ENCODE results near the gene INAFM2. TPM values are rescaled to one million over a fixed set of nuclear protein-coding genes. Genes with fewer than 3 reads are reported as not detected.

Gene INAFM2
- total RNA-seq, 1 experiment from 2014 or later = 8.8 TPM

- TF ChIP-seq CTCF (IDR thresholded peaks at IDR 0.05 in 2 of 3, conservative IDR thresholded peaks at IDR 0.05 in 1 of 3; ENCODE audit: borderline replicate concordance in 1 of 3, insufficient read depth in 1 of 3, low read depth in 2 of 3, low read length in 2 of 3) = no peak
- TF ChIP-seq RAD21 (IDR thresholded peaks at IDR 0.05; ENCODE audit: low read depth) = no peak
- TF ChIP-seq EZH2phosphoT487 (IDR thresholded peaks at IDR 0.05; ENCODE audit: borderline replicate concordance) = no peak
- no peak for TF ChIP-seq CBX3 (IDR thresholded peaks at IDR 0.05; ENCODE audit: low read depth)
- TF ChIP-seq JUND (IDR thresholded peaks at IDR 0.05) = no peak
Observed at GRCh38 chr15:40367371-40367685, 43.8 kb downstream of the INAFM2 start (continued).

GRCh38 chr15:40367686-40368611 lies 44.5 kb downstream of the INAFM2 start:
- no peaks in the 10 kb centered on the region for H4K20me1 ChIP-seq (ENCODE audit: insufficient read depth)
- RAD21 ChIA-PET (ENCODE audit: low non-redundant PET in 1 of 2, low total read pairs in 2 of 2, uncharacterized antibody in 2 of 2, unreplicated experiment in 2 of 2) = interaction anchor here in 1 of 2 experiments (1.0 to 1.3 kb wide), 2 partner anchors 29 to 45 kb away, joined by 3 to 5 read pairs; partner anchors contain the start of gene INAFM2
- CTCF ChIA-PET = interaction anchor here (0.9 to 1.6 kb wide), 6 partner anchors 15 to 526 kb away, joined by 3 to 6 read pairs (median 3); partner anchors contain the start of genes CCDC9B, KNSTRN and VPS18
- peak overlapping the region; percentile 35; the same call in 1 of the 2 replicates for H3K9ac ChIP-seq (ENCODE audit: low read length)
- H3K9me3 ChIP-seq (ENCODE audit: control insufficient read depth in 1 of 2, insufficient read depth in 1 of 2, low read depth in 1 of 2, low read length in 2 of 2) = no peaks in the 10 kb centered on the region
- H3K27ac ChIP-seq (ENCODE audit: low read depth, low read length) = peak overlapping the region; percentile 58; the same call in 1 of the 2 replicates
- peaks cover 7 to 16% of the 10 kb centered on the region in 2 experiments; a peak in 3 of 4 replicates for H3K4me1 ChIP-seq (ENCODE audit: control insufficient read depth in 1 of 2, insufficient read depth in 2 of 2, low read length in 2 of 2)
- no peaks in the 10 kb centered on the region for H3K79me2 ChIP-seq (ENCODE audit: insufficient read depth, low read length)
- no TSS peak for BruUV-seq (replicated peaks)
- no peaks in the 10 kb centered on the region for H3K9me2 ChIP-seq (ENCODE audit: insufficient read depth)
- ATAC-seq (peak; percentile 92), DNase-seq (ENCODE audit: low read depth, low spot score) (peak; percentile 81)
- POLR2A ChIA-PET = interaction anchor here (0.9 kb wide), 1 partner anchor 27 kb away, joined by 3 read pairs; the partner anchor contains the start of gene CCDC9B
- H2AFZ ChIP-seq (ENCODE audit: low read depth, low read length, poor library complexity, severe bottlenecking) = no peak overlapping the region
- H3K27me3 ChIP-seq (ENCODE audit: insufficient read depth, low read length) = no peaks in the 10 kb centered on the region
- intact Hi-C loops (cut with micrococcal nuclease) = loop anchor here (1.0 kb wide), 1 partner anchor 54 kb away; no protein-coding TSS in a partner anchor
- peak overlapping the region; percentile 67 for H3K4me2 ChIP-seq (ENCODE audit: low read length)
- peak overlapping the region; percentile 17 to 40; a peak in 2 of 4 replicates for H3K4me3 ChIP-seq (replicated peaks in 1 of 2; ENCODE audit: low read depth in 1 of 2, low read length in 2 of 2)
- no peaks in the 10 kb centered on the region for H3K36me3 ChIP-seq (ENCODE audit: control insufficient read depth in 1 of 2, insufficient read depth in 2 of 2, low read length in 2 of 2)
- TF ChIP-seq POLR2A (IDR thresholded peaks at IDR 0.05; ENCODE audit: borderline replicate concordance, extremely low read depth, insufficient read depth, insufficient read length) (no peak), ELF1 (IDR thresholded peaks at IDR 0.05; ENCODE audit: borderline replicate concordance, low read depth) (no peak; the same call in 1 of the 2 replicates), EZH2phosphoT487 (IDR thresholded peaks at IDR 0.05; ENCODE audit: borderline replicate concordance) (no peak), FOSL1 (IDR thresholded peaks at IDR 0.05; ENCODE audit: low read depth) (no peak), TCF7L2 (IDR thresholded peaks at IDR 0.05; ENCODE audit: borderline replicate concordance, extremely low read depth, insufficient read depth, insufficient read length) (no peak), CTCF (IDR thresholded peaks at IDR 0.05 in 2 of 3, conservative IDR thresholded peaks at IDR 0.05 in 1 of 3; ENCODE audit: borderline replicate concordance in 1 of 3, insufficient read depth in 1 of 3, low read depth in 2 of 3, low read length in 2 of 3) (peak; percentile 67 to 96 (median 78)), ZBTB33 (IDR thresholded peaks at IDR 0.05; ENCODE audit: extremely low read depth, insufficient replicate concordance, low read length) (peak; percentile 11), SIN3A (IDR thresholded peaks at IDR 0.05; ENCODE audit: low read depth) (0 out of 2 replicates have a peak, but pooled peaks have one; percentile 42), MAX (IDR thresholded peaks at IDR 0.05) (peak; percentile 96), ZFX (IDR thresholded peaks at IDR 0.05) (peak; percentile 80; the same call in 1 of the 2 replicates), POLR2AphosphoS5 (IDR thresholded peaks at IDR 0.05; ENCODE audit: low read depth, low read length) (peak; percentile 50; the same call in 1 of the 2 replicates), SP1 (IDR thresholded peaks at IDR 0.05; ENCODE audit: low read depth) (no peak), CEBPB (IDR thresholded peaks at IDR 0.05; ENCODE audit: low read depth) (no peak)

Data from HCT116 (cell line).